Psoas muscle (tissue), 8 donors: ENCODE results near the gene FAM72B. TPM values are rescaled to one million over a fixed set of nuclear protein-coding genes. Genes with fewer than 3 reads are reported as not detected.
A peak's percentile ranks its signal among the peaks of the same experiment; 100 is the strongest.
"Not testable (repeated sequence)": the region's sequence is repeated elsewhere in the genome, so short reads cannot be mapped to it uniquely, and the experiment has no call there.

ENCODE experiments used
- ATAC-seq, 4 donors: fragments of 200-7000 bp; cut with Tn5 transposase; one replicate each; pipeline ENCODE4 v1.9.1; 2020; ENCODE audit warnings: moderate library complexity in 3 of 4, mild to moderate bottlenecking in 2 of 4
- DNase-seq, 2 donors: peaks; one replicate each; pipeline ENCODE4 v3.0.0-alpha.2; 2020
- H3K27ac ChIP-seq: fragments of 200-600 bp; one replicate; pipeline ENCODE4 v1.8.0; 2022
- H3K27me3 ChIP-seq, 3 donors: fragments of 200-600 bp in 1 of 3; one replicate each; pipeline versions ENCODE4 v1.6.1 to v1.8.0; 2013 to 2022; ENCODE audit warnings: low read length in 2 of 3, mild to moderate bottlenecking in 2 of 3, moderate library complexity in 1 of 3; ENCODE audit not compliant: insufficient read depth in 3 of 3
- H3K36me3 ChIP-seq, 2 donors: fragments of 200-600 bp in 1 of 2; one replicate each; pipeline versions ENCODE4 v1.6.1 to v1.8.0; 2013 to 2022; ENCODE audit warnings: low read depth in 1 of 2, mild to moderate bottlenecking in 1 of 2, moderate library complexity in 1 of 2; ENCODE audit not compliant: insufficient read depth in 1 of 2
- H3K4me1 ChIP-seq: fragments of 200-600 bp; one replicate; pipeline ENCODE4 v1.8.0; 2022
- H3K4me3 ChIP-seq: fragments of 200-600 bp; one replicate; pipeline ENCODE4 v1.8.0; 2022; ENCODE audit warnings: mild to moderate bottlenecking
- H3K9me3 ChIP-seq: fragments of 200-600 bp; one replicate; pipeline ENCODE4 v1.8.0; 2022
- WGBS, 3 donors: extraction: QIAGEN DNeasy Blood & Tissue Kit; methylation state at CpG; one replicate each; pipeline versions ENCODE4 v1.1.6 to v1.1.7; 2013; 5-methylcytosine and 5-hydroxymethylcytosine counted together
- intact Hi-C, 2 donors: fragments of 100-400 bp; cut with DNase I; formaldehyde crosslinking; loops; one replicate each; pipeline versions ENCODE4 v1.11.0 to v1.14.2; 2022
- long read RNA-seq, 2 donors: library from polyadenylated mRNA; unstranded; transcript quantifications; one replicate each; pipeline ENCODE4 v2.0.0, GENCODE V29; 2021
- polyA plus RNA-seq, 3 donors: library from polyadenylated mRNA; stranded (reverse); fragments of 200-250 nt; gene quantifications; one replicate each; pipeline ENCODE4 v1.2.3, GENCODE V29; 2013
- total RNA-seq, 4 donors: library from RNA; stranded (reverse); fragmentation: NEBNext Ultra II Directional in 2 of 4; extraction: Animal tissue kit (Norgen Biotek cat#: 25700) in 2 of 4; gene quantifications; one replicate each; pipeline versions ENCODE4 v1.2.1 to v1.2.4, GENCODE V29; 2021 to 2023
- donor health status: healthy with polysubstance abuse.
- donor health status: DM: no; HTN: no; CAD: no; lungs with moderate emphysema.
- donor health status: Bipolar disorder and iron deficiency.
- donor health status: healthy.
- donor health status: DM: yes; HTN: yes; CAD: no.
- donor health status: DM: no; HTN: no; CAD: no.
- donor health status: DM: no; HTN: no; CAD: no.
- donor health status: DM: yes; HTN: yes; CAD: no.

FAM72B gene
- total RNA-seq (under 1 TPM in 3 of 4 donors, not detected in 1; 0.14 to 0.99 (median 0.38) TPM), polyA plus RNA-seq (under 1 TPM in 2 of 3 donors, not detected in 1; 0.12 to 0.14 TPM)
- long read RNA-seq, donor 1: 0 reads
- long read RNA-seq, donor 2: 0 reads

- H3K27ac ChIP-seq, H3K36me3 ChIP-seq, H3K9me3 ChIP-seq, H3K27me3 ChIP-seq, intact Hi-C loops, H3K4me1 ChIP-seq: not testable (repeated sequence)
- 1% methylated on average over 23 to 39 of the region's 54 CpGs for WGBS, 3 donors
- H3K4me3 ChIP-seq: peak within 1 kb of the TSS; percentile 57
- ATAC-seq (peak; percentile 89 to 94 (median 92)), DNase-seq (peak; percentile 89 to 95)
These were observed at the start of gene FAM72B, which contains the start of gene SRGAP2C for GRCh38 chr1:121184290-121185127. TSS of gene FAM72B (minus strand) at chr1:121184340. CDS start at chr1:121183489, 851 bp downstream. TSS of gene SRGAP2C (plus strand) at chr1:121184975. CDS start at chr1:121187447, 2,472 bp downstream.

GRCh38 chr1:121232445-121233125 is 48.4 kb upstream of the FAM72B start:
- ATAC-seq, H3K27me3 ChIP-seq, H3K27ac ChIP-seq, H3K9me3 ChIP-seq, intact Hi-C loops, DNase-seq, H3K4me3 ChIP-seq, H3K36me3 ChIP-seq, H3K4me1 ChIP-seq: not testable (repeated sequence)
- WGBS, 3 donors: 52 to 72% (median 61%) methylated on average over 1 of the region's 4 CpGs

- intact Hi-C loops, H3K4me1 ChIP-seq, ATAC-seq, H3K9me3 ChIP-seq, H3K27me3 ChIP-seq, H3K36me3 ChIP-seq, DNase-seq, H3K27ac ChIP-seq, H3K4me3 ChIP-seq: not testable (repeated sequence)
- WGBS, 3 donors: 38 to 66% (median 59%) methylated on average over 1 of the region's 4 CpGs
These were observed 46.5 kb upstream of the FAM72B start for GRCh38 chr1:121230636-121231035.

- not testable (repeated sequence) for H3K27ac ChIP-seq
These were observed 43.6 kb upstream of the FAM72B start for GRCh38 chr1:121227544-121228330.

GRCh38 chr1:121226925-121227324 is 42.8 kb upstream of the FAM72B start:
- H3K27me3 ChIP-seq, H3K36me3 ChIP-seq, H3K4me3 ChIP-seq, intact Hi-C loops, DNase-seq, H3K9me3 ChIP-seq, H3K4me1 ChIP-seq, H3K27ac ChIP-seq, ATAC-seq: not testable (repeated sequence)
- WGBS, 3 donors: 86 to 100% (median 92%) methylated on average over 1 of the region's 2 CpGs

More at GRCh38 chr1:121227544-121228330, 43.6 kb upstream of the FAM72B start:
- DNase-seq, intact Hi-C loops, H3K27me3 ChIP-seq, H3K4me3 ChIP-seq, H3K9me3 ChIP-seq, H3K4me1 ChIP-seq, H3K36me3 ChIP-seq: not testable (repeated sequence)
- 18 to 85% (median 23%) methylated on average over 1 to 4 of the region's 9 CpGs for WGBS, 3 donors
- ATAC-seq: peak in 2 of 4 donors; percentile 26 to 47

- H3K36me3 ChIP-seq, H3K4me1 ChIP-seq, H3K9me3 ChIP-seq, H3K4me3 ChIP-seq, H3K27ac ChIP-seq, intact Hi-C loops, ATAC-seq, H3K27me3 ChIP-seq, DNase-seq: not testable (repeated sequence)
- 84 to 95% (median 85%) methylated on average over 2 of the region's 4 CpGs for WGBS, 3 donors
These were observed 42.3 kb upstream of the FAM72B start for GRCh38 chr1:121226295-121226904.

- H3K9me3 ChIP-seq, H3K4me1 ChIP-seq, H3K36me3 ChIP-seq, DNase-seq, H3K4me3 ChIP-seq, H3K27me3 ChIP-seq, intact Hi-C loops, H3K27ac ChIP-seq: not testable (repeated sequence)
- 12 to 28% (median 22%) methylated on average over 3 of the region's 4 CpGs for WGBS, 3 donors
- ATAC-seq: peak; percentile 67 to 85 (median 78)
These were observed 40.6 kb upstream of the FAM72B start for GRCh38 chr1:121224714-121225113.

- DNase-seq, H3K27me3 ChIP-seq, ATAC-seq, H3K4me1 ChIP-seq, H3K4me3 ChIP-seq, H3K9me3 ChIP-seq, intact Hi-C loops, H3K36me3 ChIP-seq, H3K27ac ChIP-seq: not testable (repeated sequence)
- WGBS, 3 donors: 31 to 38% (median 36%) methylated on average over 1 of the region's 1 CpG
These were observed 37.6 kb upstream of the FAM72B start for GRCh38 chr1:121221770-121222169.

GRCh38 chr1:121216676-121217075 is 32.5 kb upstream of the FAM72B start:
- H3K27ac ChIP-seq, DNase-seq, H3K4me1 ChIP-seq, ATAC-seq, H3K4me3 ChIP-seq, H3K27me3 ChIP-seq, H3K36me3 ChIP-seq, intact Hi-C loops, H3K9me3 ChIP-seq: not testable (repeated sequence)
- no CpG with 5 or more reads among the region's 1 CpG for WGBS, 3 donors

- ATAC-seq, H3K4me1 ChIP-seq, H3K27me3 ChIP-seq, H3K4me3 ChIP-seq, DNase-seq, H3K27ac ChIP-seq, H3K9me3 ChIP-seq, intact Hi-C loops, H3K36me3 ChIP-seq: not testable (repeated sequence)
- WGBS, 3 donors: 45 to 63% (median 54%) methylated on average over 1 of the region's 1 CpG
These were observed 31.7 kb upstream of the FAM72B start for GRCh38 chr1:121215699-121216417.
